ENCODE data around the gene MPDZ. TPM values are rescaled to one million over a fixed set of nuclear protein-coding genes. Genes with fewer than 3 reads are reported as not detected.

The MPDZ gene
- total RNA-seq, 4 donors from 2014 or later: 52.9 to 84.6 (median 78.5) TPM

DNA sequence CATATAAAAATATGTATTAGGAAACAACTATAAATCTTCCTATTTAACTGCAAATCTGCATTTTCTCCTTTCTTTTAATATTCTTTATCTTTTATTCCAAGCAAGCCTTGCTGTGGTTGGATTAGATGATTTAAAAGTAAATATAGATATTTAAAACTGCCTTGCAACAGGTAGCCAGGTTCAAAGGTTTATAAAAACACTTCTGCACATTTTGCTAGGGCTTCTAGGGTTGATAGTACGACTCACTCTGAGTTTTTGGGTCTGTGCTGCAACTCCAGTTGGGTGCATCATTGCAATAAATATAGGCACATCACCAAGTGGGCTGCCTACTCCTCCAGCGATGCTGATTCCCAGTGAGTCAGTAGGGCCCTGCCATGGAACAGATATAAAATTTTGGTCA is 167.7 kb downstream of the MPDZ start:
- intact Hi-C loops (cut with DNase I; ENCODE audit: low total_unique reads): no loop called here
- H3K9me3 ChIP-seq: no peaks in the 10 kb centered on the region
- peaks cover 0 to 5% of the 10 kb centered on the region in 2 donors for H3K4me1 ChIP-seq
- no peaks in the 10 kb centered on the region for H3K27me3 ChIP-seq
- H3K4me3 ChIP-seq: no peak overlapping the region
- no peak overlapping the region for H3K27ac ChIP-seq
- no peak for TF ChIP-seq POLR2A (IDR thresholded peaks at IDR 0.05)
- TF ChIP-seq, protein P1, sequence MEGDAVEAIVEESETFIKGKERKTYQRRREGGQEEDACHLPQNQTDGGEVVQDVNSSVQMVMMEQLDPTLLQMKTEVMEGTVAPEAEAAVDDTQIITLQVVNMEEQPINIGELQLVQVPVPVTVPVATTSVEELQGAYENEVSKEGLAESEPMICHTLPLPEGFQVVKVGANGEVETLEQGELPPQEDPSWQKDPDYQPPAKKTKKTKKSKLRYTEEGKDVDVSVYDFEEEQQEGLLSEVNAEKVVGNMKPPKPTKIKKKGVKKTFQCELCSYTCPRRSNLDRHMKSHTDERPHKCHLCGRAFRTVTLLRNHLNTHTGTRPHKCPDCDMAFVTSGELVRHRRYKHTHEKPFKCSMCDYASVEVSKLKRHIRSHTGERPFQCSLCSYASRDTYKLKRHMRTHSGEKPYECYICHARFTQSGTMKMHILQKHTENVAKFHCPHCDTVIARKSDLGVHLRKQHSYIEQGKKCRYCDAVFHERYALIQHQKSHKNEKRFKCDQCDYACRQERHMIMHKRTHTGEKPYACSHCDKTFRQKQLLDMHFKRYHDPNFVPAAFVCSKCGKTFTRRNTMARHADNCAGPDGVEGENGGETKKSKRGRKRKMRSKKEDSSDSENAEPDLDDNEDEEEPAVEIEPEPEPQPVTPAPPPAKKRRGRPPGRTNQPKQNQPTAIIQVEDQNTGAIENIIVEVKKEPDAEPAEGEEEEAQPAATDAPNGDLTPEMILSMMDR (IDR thresholded peaks at IDR 0.05): no peak
- H3K36me3 ChIP-seq: no peaks in the 10 kb centered on the region
- DNase-seq: no peak

DNA sequence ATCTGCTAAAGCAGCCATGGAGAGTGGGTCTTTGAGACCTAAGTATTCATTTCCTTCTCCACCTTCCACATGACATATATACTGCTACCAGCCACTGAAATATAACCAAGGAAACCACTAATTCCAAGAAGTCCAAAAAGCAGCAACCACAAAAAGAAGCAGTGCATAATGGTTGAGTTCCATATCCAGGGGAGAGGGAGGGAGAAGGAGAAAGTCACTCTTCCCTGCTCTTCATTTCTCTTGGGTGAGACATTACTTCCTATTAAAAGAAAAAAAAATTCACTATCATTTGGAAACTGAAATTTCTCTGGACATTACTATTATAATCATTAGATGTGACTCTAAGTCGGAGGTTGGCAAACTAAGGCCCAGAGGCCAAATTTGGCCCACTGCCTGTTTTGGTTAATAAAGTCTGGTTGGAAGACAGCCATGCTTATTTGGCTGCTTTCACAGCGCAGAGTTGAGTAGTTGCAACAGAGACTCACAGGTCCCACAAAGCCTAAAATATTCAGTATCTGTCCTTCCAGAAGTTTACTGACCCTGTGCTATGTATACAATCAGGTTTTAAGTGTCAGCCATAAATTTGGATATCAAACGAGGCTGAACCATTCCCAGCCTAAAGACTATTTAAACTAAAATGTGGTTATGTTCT is 168.6 kb downstream of the MPDZ start:
- DNase-seq: peak; percentile 27 to 38
- intact Hi-C loops (cut with DNase I; ENCODE audit: low total_unique reads): no loop called here

DNA sequence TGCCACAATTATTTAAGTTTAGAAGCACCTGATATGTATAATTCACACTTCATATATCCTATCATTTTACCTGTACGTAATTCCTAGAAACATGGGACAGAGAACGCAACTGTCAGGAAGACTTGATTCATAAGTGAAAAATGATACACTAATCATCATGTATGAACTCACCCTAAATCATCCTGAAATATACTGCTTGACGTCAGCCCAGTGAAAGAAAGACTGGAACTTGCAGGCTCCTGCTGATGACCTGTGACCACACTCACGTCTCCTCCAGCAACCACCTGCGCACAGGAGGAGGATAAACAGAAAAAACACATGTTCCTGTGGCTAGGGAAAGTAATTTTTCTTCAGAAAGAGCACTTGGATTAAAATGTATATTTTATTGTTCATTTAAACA is 169.7 kb downstream of the MPDZ start:
- Histone ChIP-seq H3K4me3 (no peak overlapping the region), H3K9me3 (no peaks in the 10 kb centered on the region), H3K27me3 (no peaks in the 10 kb centered on the region), H3K4me1 (peaks cover 0 to 5% of the 10 kb centered on the region in 2 donors), H3K36me3 (no peaks in the 10 kb centered on the region), H3K27ac (no peak overlapping the region)
- DNase-seq: no peak
- no peak for TF ChIP-seq POLR2A (IDR thresholded peaks at IDR 0.05)
- TF ChIP-seq, protein P1 (IDR thresholded peaks at IDR 0.05): no peak
- intact Hi-C loops (cut with DNase I; ENCODE audit: low total_unique reads): no loop called here

More for the DNA sequence above, 168.6 kb downstream of the MPDZ start:
- Histone ChIP-seq H3K36me3 (no peaks in the 10 kb centered on the region), H3K4me3 (no peak overlapping the region), H3K27ac (no peak overlapping the region), H3K4me1 (peaks cover 0 to 5% of the 10 kb centered on the region in 2 donors), H3K9me3 (no peaks in the 10 kb centered on the region), H3K27me3 (no peaks in the 10 kb centered on the region)
- TF ChIP-seq, protein P1 (IDR thresholded peaks at IDR 0.05): no peak
- TF ChIP-seq POLR2A (IDR thresholded peaks at IDR 0.05): no peak

DNA sequence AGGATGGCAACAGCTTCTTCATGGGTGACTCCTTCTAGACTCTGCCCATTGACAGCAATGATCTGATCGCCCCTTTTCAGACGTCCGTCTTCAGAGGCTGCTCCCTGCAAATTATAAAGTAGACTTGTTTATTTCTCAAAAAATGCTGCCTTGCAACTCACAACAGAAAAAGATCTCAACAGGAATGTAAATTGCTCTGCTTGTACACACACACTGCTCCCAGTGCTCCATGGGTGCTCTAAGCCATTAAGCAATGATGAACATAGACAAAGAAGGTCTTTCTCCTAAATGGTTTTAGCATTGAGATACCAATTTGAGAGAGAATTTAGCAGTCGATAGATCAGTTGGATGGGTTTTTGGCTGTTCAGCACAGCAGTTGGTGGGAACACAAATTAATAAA is 172.5 kb downstream of the MPDZ start:
- H3K27ac ChIP-seq: no peak overlapping the region
- intact Hi-C loops (cut with DNase I; ENCODE audit: low total_unique reads): no loop called here
- H3K9me3 ChIP-seq: no peaks in the 10 kb centered on the region
- H3K36me3 ChIP-seq: no peaks in the 10 kb centered on the region
- no peak overlapping the region for H3K4me3 ChIP-seq
- H3K27me3 ChIP-seq: no peaks in the 10 kb centered on the region
- H3K4me1 ChIP-seq: peaks cover 0 to 1% of the 10 kb centered on the region in 2 donors
- TF ChIP-seq POLR2A (IDR thresholded peaks at IDR 0.05): no peak
- TF ChIP-seq, protein P1 (IDR thresholded peaks at IDR 0.05): no peak
- DNase-seq: no peak

DNA sequence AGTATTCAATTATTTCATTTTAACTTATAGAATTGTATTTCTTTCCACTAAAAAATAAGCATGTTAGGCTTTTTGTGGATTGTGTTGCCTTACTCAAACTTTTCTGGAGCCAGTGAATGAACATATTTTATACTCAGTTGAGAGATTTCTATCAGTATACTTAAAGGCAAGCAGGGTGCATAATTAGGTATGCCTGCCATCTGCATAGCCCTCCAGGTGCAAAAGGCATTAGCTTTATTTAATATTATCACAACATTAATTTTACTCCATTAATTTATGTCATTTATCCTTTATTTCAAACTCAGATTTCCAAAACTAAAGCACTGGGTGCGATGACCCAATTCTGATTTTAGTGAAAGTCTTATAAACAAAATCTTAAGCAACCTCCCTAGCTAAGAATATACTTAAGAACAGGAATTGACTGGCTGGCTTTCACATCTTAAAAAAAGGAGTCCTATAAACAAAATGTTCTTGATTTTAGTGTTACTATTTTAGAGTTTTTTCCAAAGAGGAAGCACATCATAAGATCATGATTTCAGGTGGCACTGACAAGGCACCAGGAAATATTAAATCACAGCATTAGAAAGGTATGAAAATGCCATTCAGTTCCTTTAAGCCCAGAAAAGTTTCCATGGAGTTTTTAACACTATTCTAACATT is 178.4 kb downstream of the MPDZ start:
- no peak for TF ChIP-seq POLR2A (IDR thresholded peaks at IDR 0.05)
- TF ChIP-seq, protein P1 (IDR thresholded peaks at IDR 0.05): no peak
- H3K27me3 ChIP-seq: no peaks in the 10 kb centered on the region
- intact Hi-C loops (cut with DNase I; ENCODE audit: low total_unique reads): no loop called here
- H3K4me3 ChIP-seq: no peak overlapping the region
- no peaks in the 10 kb centered on the region for H3K36me3 ChIP-seq
- H3K27ac ChIP-seq: peak overlapping the region; percentile 39 to 71
- DNase-seq: no peak
- no peaks in the 10 kb centered on the region for H3K9me3 ChIP-seq
- peaks cover 0 to 4% of the 10 kb centered on the region in 2 donors for H3K4me1 ChIP-seq
